ENCODE data around the gene ATXN1.

The ATXN1 gene

DNA sequence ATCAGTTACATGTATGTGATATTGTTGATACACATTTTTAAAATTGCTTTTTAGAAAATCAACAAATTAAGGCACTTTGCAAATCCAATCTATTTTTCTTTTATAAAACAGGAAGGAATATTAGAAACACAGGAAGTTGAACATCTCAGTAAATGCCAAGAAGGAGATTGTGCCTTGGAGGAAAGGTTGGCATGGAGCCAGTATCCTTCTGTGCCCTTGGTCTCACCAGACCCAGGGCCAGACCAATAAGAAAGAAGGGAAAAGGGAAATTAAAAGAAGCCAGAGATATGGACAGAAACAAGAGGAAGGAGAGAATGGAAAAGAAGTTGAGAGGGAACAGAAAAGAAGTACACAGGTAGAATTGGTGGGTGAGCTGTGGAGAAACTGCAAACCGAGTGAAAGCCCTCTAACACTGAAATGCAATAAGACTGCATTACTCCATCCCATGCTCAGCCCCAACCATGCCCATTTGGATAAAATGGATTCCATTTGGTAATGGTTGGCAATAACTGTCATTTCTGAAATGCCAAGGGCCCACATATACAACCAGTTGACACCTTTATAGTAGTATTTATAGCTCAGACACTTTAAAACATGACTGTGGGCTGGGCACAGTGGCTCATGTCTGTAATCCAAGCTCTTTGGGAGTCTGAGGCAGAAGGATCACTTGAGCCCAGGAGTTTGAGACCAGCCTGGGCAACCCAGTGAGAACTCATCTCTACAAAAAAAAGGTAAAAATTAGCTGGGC, 389.1 kb downstream of the ATXN1 start:
- FAIRE-seq: no peak

DNA sequence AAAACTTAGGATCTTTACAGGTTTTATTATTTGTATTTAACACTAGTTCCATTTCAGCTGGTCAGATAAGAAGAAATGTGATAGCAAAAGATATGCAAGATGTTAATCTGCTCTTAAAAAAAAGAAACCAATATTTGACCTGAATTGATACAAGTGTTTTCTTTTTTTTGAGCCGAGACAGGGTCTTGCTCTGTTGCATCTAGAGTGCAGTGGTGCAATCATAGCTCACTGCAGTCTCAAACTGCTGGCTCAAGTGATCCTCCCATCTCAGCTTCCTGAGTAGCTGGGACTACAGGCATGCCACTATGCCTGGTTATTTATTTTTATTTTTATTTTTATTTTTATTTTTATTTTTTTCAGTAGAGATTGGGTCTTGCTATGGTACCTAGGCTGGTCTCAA, 389.9 kb downstream of the ATXN1 start:
- no peak for FAIRE-seq

- no peak for FAIRE-seq
These were observed 390.3 kb downstream of the ATXN1 start for GRCh38 chr6:16370943-16371342.

DNA sequence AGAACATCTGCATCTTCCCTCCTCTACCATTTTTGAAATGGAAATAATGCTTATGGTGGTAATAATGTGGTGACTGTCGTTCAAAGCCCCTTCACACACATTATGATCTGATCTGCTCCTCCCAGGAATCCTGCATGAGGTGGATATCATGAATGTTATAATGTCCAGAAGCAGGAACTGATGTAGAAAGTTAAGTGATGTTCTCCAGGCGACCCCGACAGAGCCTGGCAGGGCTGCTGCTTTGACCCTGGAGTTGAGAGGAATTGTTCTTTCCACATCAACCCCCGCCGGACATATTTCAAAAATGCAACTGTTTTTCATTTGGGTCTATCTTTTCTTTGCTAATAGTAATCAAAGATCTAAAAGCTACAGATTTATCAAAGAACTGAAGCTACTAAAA, 391.3 kb downstream of the ATXN1 start:
- FAIRE-seq: no peak

GRCh38 chr6:16369140-16369745, 392.0 kb downstream of the ATXN1 start:
- FAIRE-seq: no peak

DNA sequence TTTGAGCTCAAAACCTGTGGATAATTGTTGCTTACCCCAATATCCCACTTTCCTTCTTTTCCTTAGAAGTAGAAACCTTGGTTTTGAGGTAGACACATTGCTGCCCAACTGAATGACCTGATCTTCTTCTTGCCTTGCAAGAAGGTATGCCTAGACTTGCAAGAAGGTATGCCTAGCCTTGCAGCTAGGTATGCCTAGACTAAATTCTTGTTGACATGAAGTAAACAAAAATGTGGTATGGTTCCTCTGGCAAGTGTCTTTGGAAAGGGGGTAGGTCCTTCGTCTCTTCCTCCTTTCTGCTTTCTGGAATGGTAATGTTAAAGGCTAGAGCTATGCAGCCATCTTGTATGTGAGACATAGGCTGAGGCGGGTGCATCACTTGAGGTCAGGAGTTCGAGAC, 393.7 kb downstream of the ATXN1 start:
- FAIRE-seq: no peak

DNA sequence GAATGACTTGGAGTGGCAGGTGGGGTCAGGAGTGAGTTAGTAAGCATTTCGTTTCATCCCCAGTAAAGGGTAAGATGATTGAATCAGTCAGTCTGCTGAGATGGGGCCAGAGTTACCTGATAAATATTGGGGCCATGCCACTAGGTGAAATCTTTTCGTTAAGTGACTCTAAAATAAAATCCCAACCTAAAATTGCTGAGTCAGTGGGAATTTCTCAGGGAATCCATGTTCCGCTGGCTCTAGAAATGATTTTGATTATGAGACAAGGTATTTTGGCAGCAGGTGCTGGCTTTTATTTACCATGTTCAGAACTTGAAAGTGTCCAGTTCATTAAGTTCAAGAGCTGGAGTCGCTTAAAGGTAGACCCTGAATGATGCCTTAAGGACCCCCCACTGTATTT, 397.5 kb downstream of the ATXN1 start:
- FAIRE-seq: no peak

- no peak for FAIRE-seq
These were observed 398.3 kb downstream of the ATXN1 start for GRCh38 chr6:16362819-16363589.

DNA sequence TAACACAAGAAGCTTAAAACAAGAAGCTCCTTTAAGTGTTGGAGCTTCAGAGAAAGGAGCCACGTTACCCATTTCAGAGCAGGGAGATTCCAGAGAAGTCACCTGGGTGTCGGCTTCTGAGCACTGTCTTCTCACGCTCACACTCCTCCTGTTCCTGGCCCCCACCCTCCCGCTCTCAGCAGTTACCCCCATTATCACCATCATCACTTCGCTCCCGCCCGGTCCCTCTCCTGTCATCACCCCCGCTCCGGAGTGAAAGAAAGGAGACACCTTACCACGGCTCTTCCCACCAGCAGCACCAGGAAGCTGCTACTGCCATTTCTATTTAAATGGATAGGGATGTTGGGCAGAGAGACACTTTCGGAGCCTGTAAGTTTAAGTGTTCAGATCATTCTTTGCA, 399.0 kb downstream of the ATXN1 start:
- FAIRE-seq: no peak

GRCh38 chr6:16361861-16362260, 399.4 kb downstream of the ATXN1 start:
- no peak for FAIRE-seq

GRCh38 chr6:16361121-16361520, 400.1 kb downstream of the ATXN1 start:
- FAIRE-seq: no peak

- no peak for FAIRE-seq
These were observed 400.9 kb downstream of the ATXN1 start for GRCh38 chr6:16360365-16360764.

DNA sequence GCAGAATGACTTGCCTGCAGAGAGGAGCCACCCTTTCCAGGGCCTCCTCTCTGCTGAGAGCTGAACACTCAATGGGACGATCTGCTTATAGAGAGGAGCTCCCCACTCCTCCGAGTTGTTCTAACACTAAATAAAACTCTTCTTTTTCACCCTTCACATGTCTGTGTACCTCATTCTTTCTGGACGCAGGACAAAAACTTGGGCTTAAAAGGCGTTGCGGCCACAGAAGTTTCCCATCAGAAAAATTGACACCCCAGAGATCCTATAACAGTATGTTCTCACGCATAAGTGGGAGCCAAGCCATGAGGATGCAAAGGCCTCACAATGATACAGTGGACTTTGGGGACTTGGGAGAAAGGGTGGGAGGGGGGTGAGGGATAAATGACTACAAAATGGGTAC, 401.7 kb downstream of the ATXN1 start:
- no peak for FAIRE-seq

GRCh38 chr6:16358531-16359138, 402.6 kb downstream of the ATXN1 start:
- FAIRE-seq: no peak

- FAIRE-seq: no peak
These were observed 405.4 kb downstream of the ATXN1 start for GRCh38 chr6:16355699-16356446.

- no peak for FAIRE-seq
These were observed 406.0 kb downstream of the ATXN1 start for GRCh38 chr6:16355238-16355637.

DNA sequence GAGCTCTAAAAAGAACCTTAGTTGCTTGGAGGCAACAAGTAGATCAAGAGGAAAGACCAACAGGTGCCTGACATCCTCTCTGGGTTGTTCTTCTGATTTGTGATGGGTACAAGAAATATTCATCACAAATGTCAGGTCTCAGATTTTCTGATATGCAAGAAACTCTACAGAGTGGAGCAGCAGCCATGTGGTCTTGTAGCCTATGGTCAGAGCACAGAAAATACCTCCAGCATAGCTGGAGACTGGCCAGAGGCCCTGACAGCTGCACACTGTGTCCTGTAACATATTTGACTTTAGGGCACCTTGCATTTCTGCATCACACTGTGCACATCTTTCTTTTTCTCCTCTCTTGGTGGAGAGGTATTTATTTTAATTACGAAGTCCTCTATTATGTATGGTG, 406.6 kb downstream of the ATXN1 start:
- no peak for FAIRE-seq

- FAIRE-seq: no peak
These were observed 408.3 kb downstream of the ATXN1 start for GRCh38 chr6:16352821-16353438.

GRCh38 chr6:16352258-16352635, 409.0 kb downstream of the ATXN1 start:
- no peak for FAIRE-seq

DNA sequence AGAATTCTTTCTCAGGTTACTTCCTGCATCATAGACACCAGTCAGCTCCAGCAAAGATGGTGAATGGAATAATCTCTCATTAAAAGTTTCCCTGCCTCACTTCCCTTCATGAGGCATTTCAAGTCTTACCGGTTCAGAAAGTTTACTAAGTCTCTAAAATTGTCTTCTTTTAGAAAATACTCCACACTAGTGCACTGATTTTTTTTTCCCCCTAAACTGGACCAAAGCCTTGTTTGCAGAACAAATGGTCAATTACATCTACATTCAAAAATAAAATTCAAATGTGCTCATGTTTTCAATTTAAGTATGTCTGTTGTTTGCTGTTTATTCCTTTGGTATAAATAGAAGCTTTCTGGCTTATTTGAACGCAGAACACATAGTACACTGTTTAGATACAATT, 411.7 kb downstream of the ATXN1 start:
- no peak for FAIRE-seq

GRCh38 chr6:16346831-16347230, 414.4 kb downstream of the ATXN1 start:
- FAIRE-seq: no peak

All from TTC549 (cell line).